ENCODE results near the gene NHSL2.

GRCh38 chrX:72083291-72083690 lies 172.6 kb downstream of the NHSL2 start:
- no peak for TF ChIP-seq CTCF (IDR thresholded peaks at IDR 0.05)
- TF ChIP-seq POLR2A (IDR thresholded peaks at IDR 0.05): no peak

All from uterus (tissue), 2 donors.